Measurements from ENCODE around the gene RSRC2.

GRCh38 chr12:122454250-122454721, 72.5 kb downstream of the RSRC2 start:
- TF ChIP-seq POLR2A (IDR thresholded peaks at IDR 0.05; ENCODE audit: low read depth, low read length) = no peak
- no peak for TF ChIP-seq POLR2AphosphoS5 (IDR thresholded peaks at IDR 0.05; ENCODE audit: low read depth, low read length)

Data from GM12891 (cell line).